ENCODE measurements around the gene NR1D2.
"Not testable (repeated sequence)": the region's sequence is repeated elsewhere in the genome, so short reads cannot be mapped to it uniquely, and the experiment has no call there.

NR1D2 gene

GRCh38 chr3:24023197-24023596 lies 78.1 kb downstream of the NR1D2 start:
- ChIA-PET POLR2A (no interaction called here), CTCF (no interaction called here)
- DNase-seq (ENCODE audit: extremely low spot score): no peak
- TF ChIP-seq PKNOX1 (IDR thresholded peaks at IDR 0.05) (peak; percentile 68), BHLHE40 (IDR thresholded peaks at IDR 0.05; ENCODE audit: borderline replicate concordance) (no peak)

- ChIA-PET CTCF (no interaction called here), POLR2A (no interaction called here)
- DNase-seq (ENCODE audit: extremely low spot score): no peak
- TF ChIP-seq SUZ12 (IDR thresholded peaks at IDR 0.05) (no peak), NFRKB (IDR thresholded peaks at IDR 0.05) (no peak), HDGF (IDR thresholded peaks at IDR 0.05; ENCODE audit: borderline replicate concordance) (no peak), PKNOX1 (IDR thresholded peaks at IDR 0.05) (no peak), L3MBTL2 (conservative IDR thresholded peaks at IDR 0.05) (no peak), BHLHE40 (IDR thresholded peaks at IDR 0.05; ENCODE audit: borderline replicate concordance) (no peak), TARDBP (IDR thresholded peaks at IDR 0.05) (no peak), LEF1 (IDR thresholded peaks at IDR 0.05; ENCODE audit: borderline replicate concordance) (no peak), FOXA1 (IDR thresholded peaks at IDR 0.05) (no peak), SP1 (IDR thresholded peaks at IDR 0.05) (no peak), CTBP1 (IDR thresholded peaks at IDR 0.05; ENCODE audit: borderline replicate concordance) (no peak), FOXM1 (IDR thresholded peaks at IDR 0.05; ENCODE audit: borderline replicate concordance) (no peak), ELF4 (IDR thresholded peaks at IDR 0.05) (no peak), FOXK2 (IDR thresholded peaks at IDR 0.05) (no peak), ARNT (IDR thresholded peaks at IDR 0.05) (no peak), ZNF384 (IDR thresholded peaks at IDR 0.05) (no peak)
Observed at GRCh38 chr3:24025805-24026204, 80.7 kb downstream of the NR1D2 start.

- DNase-seq (ENCODE audit: extremely low spot score); POLR2A ChIA-PET; CTCF ChIA-PET: not testable (repeated sequence)
Observed at GRCh38 chr3:24026665-24027064, 81.6 kb downstream of the NR1D2 start.

GRCh38 chr3:24027946-24028345 lies 82.9 kb downstream of the NR1D2 start:
- ChIA-PET POLR2A (no interaction called here), CTCF (no interaction called here)
- TF ChIP-seq HDGF (IDR thresholded peaks at IDR 0.05; ENCODE audit: borderline replicate concordance) (no peak), NFRKB (IDR thresholded peaks at IDR 0.05) (no peak), BHLHE40 (IDR thresholded peaks at IDR 0.05; ENCODE audit: borderline replicate concordance) (no peak), ELF4 (IDR thresholded peaks at IDR 0.05) (no peak), LEF1 (IDR thresholded peaks at IDR 0.05; ENCODE audit: borderline replicate concordance) (no peak), SP1 (IDR thresholded peaks at IDR 0.05) (no peak), L3MBTL2 (conservative IDR thresholded peaks at IDR 0.05) (no peak), FOXK2 (IDR thresholded peaks at IDR 0.05) (no peak), CTBP1 (IDR thresholded peaks at IDR 0.05; ENCODE audit: borderline replicate concordance) (no peak), FOXA1 (IDR thresholded peaks at IDR 0.05) (no peak), ZNF384 (IDR thresholded peaks at IDR 0.05) (no peak), ARNT (IDR thresholded peaks at IDR 0.05) (no peak), PKNOX1 (IDR thresholded peaks at IDR 0.05) (no peak), SUZ12 (IDR thresholded peaks at IDR 0.05) (no peak), TARDBP (IDR thresholded peaks at IDR 0.05) (no peak)
- no peak for DNase-seq (ENCODE audit: extremely low spot score)
